ENCODE measurements around the gene RABAC1.
"Not testable (repeated sequence)": the region's sequence is repeated elsewhere in the genome, so short reads cannot be mapped to it uniquely, and the experiment has no call there.

RABAC1 gene, protein sequence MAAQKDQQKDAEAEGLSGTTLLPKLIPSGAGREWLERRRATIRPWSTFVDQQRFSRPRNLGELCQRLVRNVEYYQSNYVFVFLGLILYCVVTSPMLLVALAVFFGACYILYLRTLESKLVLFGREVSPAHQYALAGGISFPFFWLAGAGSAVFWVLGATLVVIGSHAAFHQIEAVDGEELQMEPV

DNA sequence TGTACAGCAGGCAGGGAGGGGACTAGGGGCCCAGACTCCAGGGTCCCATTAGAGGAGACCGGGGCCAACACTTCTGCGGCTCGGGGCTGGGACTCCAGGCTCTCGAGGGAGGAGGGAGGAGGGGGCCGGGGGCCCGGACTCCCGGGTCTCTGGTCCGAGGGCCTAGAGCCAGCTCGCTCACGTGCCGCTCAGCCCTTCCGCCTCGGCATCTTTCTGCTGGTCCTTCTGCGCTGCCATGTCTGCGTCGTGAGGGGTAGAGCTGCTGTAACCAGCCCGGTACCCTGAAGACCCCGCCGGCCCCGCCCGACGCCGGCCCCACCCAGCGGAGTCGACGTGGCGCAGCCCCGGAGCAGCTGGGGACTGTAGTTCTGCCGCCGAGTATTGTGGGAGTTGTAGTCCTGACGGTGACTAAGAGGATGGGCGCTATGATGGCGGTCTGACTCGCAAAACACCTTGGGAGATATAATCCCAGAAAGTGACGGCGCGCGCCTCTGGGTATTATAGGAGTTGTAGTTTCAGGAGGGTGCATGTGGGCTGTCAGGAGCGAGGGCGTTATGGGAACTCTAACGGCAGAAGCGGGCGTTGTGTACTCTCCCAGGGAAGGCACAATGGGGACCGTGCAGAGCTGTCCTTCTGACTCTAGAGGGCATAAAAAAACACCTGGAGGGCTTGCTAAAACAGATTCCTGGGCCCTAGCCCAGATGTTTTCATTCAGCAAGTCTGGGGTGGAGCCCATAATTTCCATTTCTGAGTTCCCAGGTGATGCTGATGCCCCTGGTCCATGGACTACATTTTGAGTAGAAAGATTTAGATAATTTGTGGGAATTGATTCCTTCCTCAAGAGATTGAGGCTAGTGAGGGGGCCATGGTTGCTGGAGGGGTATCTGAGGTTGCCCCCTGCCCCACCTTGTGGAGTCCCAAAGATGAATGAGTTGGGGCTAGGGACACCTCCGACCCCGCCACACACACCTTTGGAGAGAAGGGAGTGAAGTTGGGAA is at the start of gene RABAC1:
RABAC1 (minus strand) TSS at position 266 of the 998 bp plus-strand sequence; CDS start at position 237, 29 bp downstream.
- DNase-seq (ENCODE audit: low read depth in 2 of 2), result peak; percentile 73 to 84

DNA sequence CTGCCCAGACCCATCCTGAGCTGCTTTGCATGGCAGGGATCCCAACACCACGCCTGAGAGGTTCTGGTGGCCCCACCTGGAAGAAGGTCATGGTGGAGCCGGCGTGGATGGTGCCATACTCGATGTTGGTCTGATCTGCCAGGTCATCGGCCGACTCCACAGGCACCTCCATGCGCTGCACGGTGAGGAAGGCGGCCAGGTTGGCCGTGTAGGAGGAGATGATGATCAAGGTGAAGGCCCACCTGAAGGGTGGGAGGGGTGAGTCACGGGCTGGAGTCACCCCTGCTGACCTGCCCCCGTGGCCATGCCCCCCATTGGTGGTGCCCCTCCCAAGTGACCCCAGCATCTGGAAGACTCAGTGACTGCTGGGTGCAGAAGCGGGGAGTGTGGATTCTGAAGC is 47.4 kb upstream of the RABAC1 start:
- DNase-seq (ENCODE audit: low read depth in 2 of 2), result no peak

DNA sequence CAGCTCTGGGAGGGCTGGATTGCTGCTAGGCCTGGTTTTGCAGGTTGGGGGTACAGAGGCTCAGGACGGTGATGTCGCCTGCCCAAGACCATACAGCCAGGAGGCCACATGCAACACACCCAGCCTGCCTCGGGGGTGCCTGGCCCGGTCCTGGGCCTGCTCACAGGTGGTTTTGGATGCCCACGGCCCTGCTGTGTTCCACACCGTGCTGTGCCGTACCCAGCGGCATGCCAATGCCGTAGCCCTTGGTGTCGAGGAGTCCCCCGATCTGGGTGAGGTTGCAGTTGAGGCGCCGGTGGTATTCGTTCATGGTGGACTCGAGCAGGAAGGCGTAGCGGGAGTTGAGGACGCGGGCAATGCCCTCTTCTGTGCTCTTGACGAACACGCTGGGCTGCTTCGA is 46.4 kb upstream of the RABAC1 start:
- DNase-seq (ENCODE audit: low read depth in 2 of 2), result no peak

DNA sequence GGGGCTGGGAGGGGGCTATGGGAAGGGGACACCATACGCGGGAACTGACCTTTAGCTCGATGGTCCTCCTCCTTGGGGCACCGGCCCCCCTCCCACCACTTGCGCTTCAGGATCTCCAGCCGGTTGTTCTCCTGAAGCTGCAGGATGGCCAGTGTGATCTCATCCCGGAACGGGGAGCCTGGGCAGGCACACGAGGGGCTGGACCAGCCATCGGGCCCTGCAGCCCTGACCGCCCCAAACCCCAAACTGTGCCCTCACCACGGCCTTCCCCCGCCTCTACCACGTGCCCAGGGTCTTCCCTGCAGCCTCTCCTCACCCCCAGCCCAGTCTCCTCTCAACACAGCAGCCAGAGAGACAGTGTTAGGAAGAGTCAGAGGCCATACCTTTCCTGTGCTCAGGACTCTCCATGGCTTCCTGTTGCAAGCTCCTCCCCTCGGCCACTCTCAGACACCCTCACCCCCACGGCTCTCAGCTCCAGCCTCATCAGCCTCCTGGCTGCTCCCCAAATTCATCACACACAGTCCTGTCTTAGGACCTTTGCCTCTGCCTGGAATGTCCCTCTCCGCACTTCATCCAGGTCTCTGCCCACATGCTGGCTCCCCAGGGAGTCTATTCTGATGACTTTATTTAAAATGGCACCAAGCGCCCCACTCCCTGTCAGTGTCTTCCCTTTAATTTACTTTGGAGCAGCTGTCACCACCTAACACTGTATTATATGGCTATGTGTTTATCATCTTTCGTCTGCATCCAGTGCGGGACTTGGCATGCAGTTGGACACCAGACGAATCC is 44.6 kb upstream of the RABAC1 start:
- no peak for DNase-seq (ENCODE audit: low read depth in 2 of 2)

DNA sequence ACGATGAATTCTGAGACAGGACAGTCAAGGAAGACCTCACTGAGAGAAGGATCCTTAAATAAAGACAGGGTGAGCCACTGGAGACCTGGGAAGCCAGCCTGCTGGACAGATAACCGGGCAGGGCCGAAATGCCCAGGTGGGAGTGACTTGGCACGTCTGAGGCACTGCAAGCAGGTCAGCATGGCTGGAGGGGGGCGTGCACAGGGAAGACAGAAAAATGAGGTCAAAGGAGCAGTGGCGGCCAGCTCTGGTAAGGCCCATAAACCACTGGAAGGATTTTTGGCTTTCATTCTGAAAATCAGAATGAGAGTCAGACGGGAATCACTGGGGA is 40.7 kb upstream of the RABAC1 start:
- no peak for DNase-seq (ENCODE audit: low read depth in 2 of 2)

DNA sequence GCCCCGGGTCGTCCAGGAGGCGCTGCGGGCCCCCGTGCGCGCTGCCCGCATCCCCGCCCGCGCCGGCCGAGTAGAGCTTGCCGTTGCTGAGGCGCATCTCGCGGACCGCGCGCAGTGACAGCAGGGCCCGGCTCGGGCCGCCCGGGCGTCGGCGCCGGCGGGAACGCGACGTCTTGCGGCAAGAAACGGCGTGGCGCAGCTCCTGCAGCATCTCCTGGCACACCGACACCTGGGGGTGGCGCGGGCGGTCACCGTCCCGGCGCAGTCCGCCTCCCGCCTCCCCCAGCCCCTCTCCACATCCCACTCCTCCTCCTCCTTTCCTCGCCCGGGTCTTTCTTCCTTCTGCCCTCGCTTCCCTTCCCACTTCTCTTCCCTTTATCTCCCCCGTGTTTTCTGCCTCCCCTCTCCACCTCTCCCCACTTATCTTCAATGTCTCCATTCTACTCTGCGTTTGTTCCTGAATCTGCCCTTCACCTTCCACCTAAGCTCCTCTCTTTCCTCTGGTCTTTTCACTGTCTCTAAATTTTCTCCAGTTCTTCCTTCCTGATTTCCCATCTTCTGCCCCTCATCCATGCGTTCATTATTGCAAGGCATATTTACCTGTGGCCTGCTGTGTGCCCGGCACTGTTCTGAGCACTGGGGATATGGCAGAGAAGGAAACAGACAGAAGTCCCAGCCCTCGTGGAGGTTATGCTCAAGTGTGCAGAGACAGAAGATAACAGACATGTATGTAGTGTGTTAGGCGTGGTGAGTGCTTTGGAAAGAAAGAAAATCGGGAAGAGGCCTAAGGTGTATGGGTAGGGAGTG is 40.2 kb upstream of the RABAC1 start:
- DNase-seq (ENCODE audit: low read depth in 2 of 2), result no peak

DNA sequence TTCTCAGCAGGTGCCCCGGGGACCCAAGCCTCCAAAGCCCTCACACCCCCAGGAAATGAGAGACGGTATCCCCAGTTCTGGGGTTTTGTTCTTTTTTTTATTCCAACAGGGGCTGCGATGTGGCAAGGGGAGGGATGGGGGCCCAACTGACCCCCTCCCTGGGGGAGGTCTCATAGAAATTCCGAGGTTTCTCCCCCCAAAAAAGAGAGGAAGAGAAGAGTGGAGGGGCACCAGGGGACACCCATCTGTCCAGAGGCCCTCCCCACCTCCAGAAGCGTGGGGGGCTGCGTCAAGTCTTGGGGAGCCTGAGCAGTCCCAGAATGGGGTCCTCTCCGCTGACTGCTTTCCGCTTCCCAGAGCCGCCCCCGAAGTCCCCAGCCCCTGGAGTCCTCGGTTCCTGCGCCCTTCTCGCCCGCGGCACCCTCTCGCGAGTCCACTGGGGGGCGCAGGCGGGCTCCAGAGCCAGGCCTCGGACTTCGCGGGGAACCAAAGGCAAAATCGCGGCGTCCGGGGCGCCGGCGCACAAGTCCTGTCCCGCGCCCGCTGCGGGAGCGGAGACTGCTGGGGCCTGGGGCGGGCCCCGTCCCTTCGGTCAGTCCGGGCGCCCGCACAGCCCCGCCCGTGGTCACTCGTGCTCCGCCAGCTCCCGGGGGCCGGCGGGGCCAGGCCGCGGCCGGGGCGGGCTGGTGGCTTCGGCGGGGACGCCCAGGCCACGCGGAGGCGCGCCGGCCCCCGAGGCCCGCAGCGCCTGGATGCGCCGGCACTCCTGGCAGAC is 39.3 kb upstream of the RABAC1 start:
- DNase-seq (ENCODE audit: low read depth in 2 of 2), result peak; percentile 45 to 59

DNA sequence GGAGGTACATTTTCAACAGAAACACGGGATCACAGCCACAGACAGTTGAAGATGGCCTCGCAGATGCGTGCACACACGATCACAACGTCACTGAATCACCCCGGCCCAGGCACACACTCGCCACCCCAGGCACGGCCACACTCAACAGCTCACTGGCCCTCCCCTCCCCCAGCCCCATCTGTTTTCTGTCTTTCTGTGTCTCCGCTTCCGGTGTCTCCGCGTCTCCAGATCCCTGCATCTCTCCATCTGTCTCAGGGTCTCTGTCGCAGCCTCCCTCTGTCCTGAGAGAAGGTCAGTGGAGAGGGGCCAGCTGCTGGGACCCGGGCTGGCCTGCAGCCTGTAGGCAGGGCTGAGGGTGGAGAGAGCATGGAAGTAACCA is 38.7 kb upstream of the RABAC1 start:
- DNase-seq (ENCODE audit: low read depth in 2 of 2), result no peak

DNA sequence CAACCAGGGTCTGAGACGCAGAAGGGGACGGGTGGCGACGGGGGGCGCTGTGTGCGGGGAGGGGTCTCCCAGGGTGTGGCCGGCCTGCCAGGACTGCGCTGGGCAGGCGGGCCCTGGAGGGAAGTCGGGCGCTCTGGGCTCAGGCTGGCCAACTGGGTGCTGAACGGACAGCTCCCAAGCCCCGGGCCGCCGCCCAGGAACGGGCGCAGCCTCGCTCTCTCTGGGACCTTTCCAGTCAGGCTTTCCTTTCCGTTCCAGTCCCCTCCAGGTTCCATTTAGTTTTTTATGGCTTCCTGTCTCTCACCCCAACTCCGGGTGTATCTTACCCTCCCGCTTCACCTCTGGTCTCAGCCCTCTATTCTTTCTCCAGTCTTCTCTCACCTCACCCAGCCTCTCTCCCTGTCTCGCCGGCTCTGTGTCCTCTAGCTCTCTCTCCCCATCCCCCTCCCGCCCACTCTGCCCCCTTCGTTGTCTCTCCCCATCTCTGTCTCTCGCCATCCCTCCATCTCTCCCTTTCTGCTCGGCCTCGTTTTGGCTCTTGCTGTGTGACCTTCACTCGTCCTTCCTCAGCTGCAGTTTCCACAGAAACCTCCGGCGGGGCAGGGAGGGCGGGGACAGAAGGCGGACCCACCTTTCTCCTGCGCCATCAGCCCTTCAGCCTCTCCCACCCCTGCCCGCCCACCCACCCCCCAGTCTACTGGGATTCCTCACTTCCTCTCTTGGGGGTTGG is 38.2 kb upstream of the RABAC1 start:
- DNase-seq (ENCODE audit: low read depth in 2 of 2), result peak in 1 of 2 donors; percentile 36

DNA sequence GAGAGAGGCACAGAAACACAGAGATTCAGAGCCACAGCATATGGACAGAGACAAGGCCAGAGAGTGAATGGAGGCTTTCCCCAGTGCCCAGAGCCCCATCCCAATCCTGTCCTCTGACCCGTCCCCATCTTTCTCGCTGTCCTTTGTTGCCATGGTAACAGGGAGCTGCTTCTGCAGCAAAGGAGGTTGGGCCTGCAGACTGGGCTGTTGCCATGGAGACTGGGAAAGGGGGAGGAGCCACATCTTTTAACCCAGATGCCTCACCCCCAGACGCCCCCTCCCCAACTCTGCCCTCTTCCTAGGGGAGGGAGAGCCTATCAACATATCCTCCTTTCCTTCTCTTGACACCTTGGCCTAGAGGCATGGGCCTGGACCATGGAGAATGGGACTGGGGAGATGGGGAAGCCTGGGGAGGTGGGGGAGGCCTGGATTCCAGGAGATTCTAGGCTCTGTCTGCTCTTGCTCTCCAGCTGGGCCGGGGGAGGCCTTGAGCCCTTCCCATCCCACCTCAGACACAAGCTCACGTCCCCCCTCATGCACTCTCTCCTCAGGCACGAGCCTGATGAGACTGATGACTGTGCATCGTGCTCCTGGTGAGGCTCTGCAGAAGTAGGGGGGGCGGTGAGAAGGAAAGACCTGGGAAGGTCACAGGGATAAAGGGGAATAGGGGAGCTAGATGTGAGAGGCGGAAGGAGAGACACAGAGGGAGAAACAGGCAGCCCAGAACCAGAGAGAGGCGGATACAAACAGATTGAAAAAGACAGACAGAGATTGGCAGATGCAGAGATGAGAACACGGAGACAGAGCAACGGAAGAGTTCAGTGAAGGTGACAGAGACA is 37.1 kb upstream of the RABAC1 start:
- no peak for DNase-seq (ENCODE audit: low read depth in 2 of 2)

DNA sequence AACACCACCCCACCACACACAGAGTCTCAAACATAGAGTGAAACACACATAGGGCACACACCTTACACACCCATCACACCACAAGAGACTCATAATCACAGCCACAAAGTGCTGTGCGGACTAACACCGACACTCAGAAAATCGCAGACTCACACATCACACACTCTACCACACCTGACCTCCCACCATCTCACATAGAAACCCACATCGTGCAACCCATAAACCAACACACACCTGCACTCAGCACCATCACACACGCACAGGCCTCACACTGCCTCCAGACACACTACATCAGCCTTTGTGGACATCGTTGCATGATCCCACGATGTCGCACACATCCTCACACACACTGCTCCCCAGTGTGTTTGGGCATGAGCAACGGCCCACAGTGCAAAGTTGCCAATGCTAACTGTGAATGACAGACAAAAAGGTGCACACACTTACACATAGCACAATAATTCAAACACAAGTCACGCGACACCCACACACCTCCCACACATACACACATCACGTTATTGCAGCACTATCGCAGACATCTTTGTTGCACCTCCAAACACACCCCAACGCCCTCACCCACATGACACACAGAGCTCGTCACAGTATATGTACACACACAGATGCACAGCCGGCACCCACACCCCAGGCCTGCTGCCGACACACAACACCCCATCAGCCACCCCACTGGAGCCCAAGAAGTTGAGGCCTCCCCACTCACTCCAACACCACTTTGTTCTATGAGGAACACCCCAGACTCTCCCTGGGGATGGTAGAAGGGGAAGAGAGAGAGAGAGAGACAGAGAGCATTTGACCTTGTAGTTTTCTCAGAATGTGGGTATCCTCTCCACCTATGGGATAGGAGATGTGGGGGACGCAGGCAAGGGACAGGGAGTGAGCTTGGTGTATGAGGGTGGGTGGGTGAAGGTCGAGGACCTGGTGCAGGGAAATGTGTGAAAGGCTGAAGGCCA is 36.2 kb upstream of the RABAC1 start:
- no peak for DNase-seq (ENCODE audit: low read depth in 2 of 2)

DNA sequence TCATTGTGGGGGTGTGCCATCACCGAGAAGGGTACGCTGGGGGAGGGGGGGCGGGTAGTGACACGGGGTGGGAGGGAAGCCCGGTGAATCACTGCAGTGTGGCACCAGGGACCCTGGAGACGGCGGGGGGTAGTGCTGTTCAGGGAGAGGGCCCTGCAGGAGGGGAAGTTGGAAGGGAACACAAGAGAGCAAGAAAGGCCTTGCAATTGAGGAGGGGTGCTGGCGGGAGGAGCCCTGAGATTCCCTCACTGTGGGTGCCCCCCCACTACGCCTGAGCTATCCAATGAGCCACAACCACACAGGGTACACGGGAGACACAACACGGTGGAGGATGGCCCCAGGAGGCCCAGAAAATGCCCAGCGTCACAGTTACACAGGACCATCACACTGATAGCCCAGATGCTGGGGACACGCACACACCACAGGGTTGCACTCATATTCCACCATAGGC is 35.4 kb upstream of the RABAC1 start:
- no peak for DNase-seq (ENCODE audit: low read depth in 2 of 2)

DNA sequence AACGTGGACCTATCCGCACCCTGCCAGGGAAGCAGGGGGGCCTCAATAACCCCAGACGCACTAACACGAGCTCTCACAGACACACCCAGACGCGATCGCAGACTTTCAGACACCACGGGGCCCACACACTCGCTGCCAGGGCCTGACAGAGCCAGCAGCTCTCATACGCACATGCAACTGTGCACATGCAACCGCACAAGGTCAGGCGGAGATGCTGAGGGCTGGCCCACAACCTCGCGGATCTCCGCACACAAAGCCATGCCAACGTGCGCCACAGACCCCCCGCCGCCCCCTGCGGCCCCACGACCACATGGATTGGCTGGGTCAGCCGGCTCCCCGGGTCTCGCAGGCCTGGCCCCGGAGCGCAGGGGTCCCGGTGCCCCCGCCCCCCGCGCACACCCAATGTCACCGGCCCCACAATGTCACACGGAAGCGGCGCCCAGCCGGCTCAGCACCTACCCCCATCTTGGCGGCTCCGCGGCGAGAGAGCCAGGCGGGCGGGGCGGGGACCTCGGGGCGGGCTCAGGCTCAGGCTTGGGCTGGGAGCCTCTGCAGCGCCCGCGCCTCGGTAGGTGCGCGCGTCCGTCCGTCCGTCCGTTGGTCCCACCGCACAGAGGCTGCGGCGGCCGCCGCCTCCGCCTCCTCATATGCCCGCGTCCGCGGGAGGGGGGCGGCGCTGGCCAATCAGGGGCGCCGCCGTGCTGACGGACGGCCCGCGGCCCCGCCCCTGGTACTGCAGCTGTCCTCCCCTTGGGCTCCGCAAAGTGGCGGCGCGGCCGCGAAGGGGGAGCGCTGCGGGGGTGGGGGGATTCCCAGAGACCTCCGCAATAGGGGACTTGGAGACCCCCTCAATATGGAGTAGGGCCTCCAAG is 34.7 kb upstream of the RABAC1 start, which contains the start of gene ATP1A3:
ATP1A3 (minus strand) TSS at position 619 of the 872 bp plus-strand sequence; CDS start at position 465, 154 bp downstream.
- DNase-seq (ENCODE audit: low read depth in 2 of 2), result peak; percentile 40 to 54

DNA sequence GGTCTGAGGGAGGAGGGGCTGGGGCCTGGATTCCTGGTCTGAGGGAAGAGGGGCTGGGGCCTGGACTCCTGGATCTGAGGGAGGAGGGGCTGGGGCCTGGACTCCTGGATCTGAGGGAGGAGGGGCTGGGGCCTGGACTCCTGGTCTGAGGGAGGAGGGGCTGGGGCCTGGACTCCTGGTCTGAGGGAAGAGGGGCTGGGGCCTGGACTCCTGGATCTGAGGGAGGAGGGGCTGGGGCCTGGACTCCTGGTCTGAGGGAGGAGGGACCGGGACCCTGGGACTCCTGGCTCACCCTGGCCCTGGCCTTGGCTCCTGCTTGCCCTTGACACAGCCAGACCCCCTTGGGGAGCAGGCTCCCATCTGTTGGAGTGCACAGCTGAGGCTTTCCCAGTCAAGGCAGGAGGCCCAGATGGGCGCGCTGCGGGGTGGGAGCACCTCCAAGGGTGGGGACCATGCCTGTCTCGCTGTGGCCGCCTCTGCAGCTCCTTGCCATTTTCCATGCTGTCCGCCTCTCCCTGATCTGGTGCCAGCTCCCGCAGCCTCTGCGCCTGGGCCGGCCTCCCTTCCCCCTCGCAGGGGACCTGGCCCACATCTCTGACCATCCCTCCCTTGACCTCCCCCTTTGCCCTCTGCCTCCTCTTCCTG is 32.9 kb upstream of the RABAC1 start:
- DNase-seq (ENCODE audit: low read depth in 2 of 2), result not testable (repeated sequence)

DNA sequence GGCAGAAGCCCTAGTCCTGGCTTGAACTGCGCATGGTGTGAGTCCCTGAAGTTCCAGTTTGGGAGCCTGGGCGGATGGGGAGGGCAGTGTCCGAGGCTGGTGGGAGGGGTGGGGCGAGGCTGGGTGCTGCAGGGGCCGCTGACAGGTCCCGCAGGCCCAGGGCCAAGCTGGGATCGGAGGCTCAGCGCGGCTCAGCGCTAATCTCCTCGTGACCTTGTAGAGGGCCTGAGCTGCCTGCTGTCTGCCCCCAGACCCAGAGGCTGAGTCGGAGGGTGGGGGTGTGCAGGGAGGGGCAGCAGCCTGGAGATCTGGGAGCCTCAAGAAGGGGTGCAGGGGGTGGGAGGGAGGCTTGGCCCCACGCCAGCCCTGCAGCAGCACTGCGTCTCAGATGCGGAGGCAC is 31.9 kb upstream of the RABAC1 start:
- DNase-seq (ENCODE audit: low read depth in 2 of 2), result no peak

DNA sequence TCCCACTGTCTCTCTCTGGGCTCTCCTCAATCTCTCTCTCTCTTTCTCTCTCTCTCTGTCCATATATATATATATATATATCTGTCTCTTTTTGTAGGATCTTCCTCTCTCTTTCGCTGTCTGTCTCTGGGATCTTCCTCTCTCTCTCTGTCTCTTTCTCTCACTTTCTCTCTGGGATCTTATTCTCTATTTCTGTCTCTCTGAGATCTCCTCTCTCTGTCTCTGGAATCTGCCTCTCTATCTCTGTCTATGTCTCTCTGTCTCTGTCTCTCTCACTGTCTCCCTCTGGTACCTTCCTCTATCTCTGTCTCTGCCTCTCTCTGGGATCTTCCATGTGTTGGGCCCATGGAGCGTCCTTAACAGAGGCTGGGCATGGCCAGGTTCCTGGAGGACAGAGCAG is 31.5 kb upstream of the RABAC1 start:
- no peak for DNase-seq (ENCODE audit: low read depth in 2 of 2)

Data from stimulated activated CD8-positive, alpha-beta memory T cell treated with anti-CD3 and anti-CD28 coated beads, Interleukin-2, amount 100 ng/mL, for 48 hours (primary cell).